HEK293 (cell line): ENCODE measurements around the gene PALMD.

Experiments
- CTCF ChIA-PET: fragments of 350-600 bp; formaldehyde crosslinking; extraction: SDS; loops from one replicate; lab custom pipeline; 2021; ENCODE audit warnings: antibody characterized with exemption; lab: Yijun Ruan, JAX
- POLR2A ChIA-PET: fragments of 300-600 bp; formaldehyde crosslinking; extraction: SDS; loops from one replicate; lab custom pipeline; 2020; ENCODE audit warnings: antibody characterized with exemption, inconsistent platforms; lab: Yijun Ruan, JAX
- H3K27ac ChIP-seq: fragments of 200-500 bp; sonication (Bioruptor generic); 2 replicates; pipeline ENCODE4 v1.5.1; 2014; ENCODE audit warnings: low read depth, low read length, control low read depth, inconsistent platforms; ENCODE audit errors: extremely low read depth
- H3K36me3 ChIP-seq, 2 experiments: fragments of 200-500 bp in 1 of 2; sonication (Bioruptor generic) in 1 of 2; 1 replicate in 1 of 2; 2 replicates in 1 of 2; pipeline ENCODE4 v1.5.1; 2014 to 2017; ENCODE audit warnings: inconsistent platforms in 2 of 2, low read length in 2 of 2; ENCODE audit not compliant: control insufficient read depth in 2 of 2, insufficient read depth in 1 of 2
- H3K4me1 ChIP-seq: fragments of 200-500 bp; sonication (Bioruptor generic); 2 replicates; pipeline ENCODE4 v1.5.1; 2014; ENCODE audit warnings: mild to moderate bottlenecking, low read length, inconsistent platforms; ENCODE audit not compliant: control insufficient read depth, insufficient read depth
- H3K4me3 ChIP-seq: 2 replicates; pipeline ENCODE4 v1.5.1; 2011; ENCODE audit warnings: low read depth, mild to moderate bottlenecking, control low read depth, low read length, moderate library complexity
- H3K9me3 ChIP-seq: fragments of 200-500 bp; sonication (Bioruptor generic); 2 replicates; pipeline ENCODE4 v1.5.1; 2014; ENCODE audit warnings: low read depth, low read length, inconsistent platforms; ENCODE audit not compliant: control insufficient read depth, insufficient read depth
- FEZF1 ChIP-seq: fragments of 450-650 bp; formaldehyde crosslinking; IDR thresholded peaks from 2 replicates; pipeline ENCODE4 v1.5.1; 2016; ENCODE audit warnings: missing biosample characterization, missing genetic modification characterization
- GLI2 ChIP-seq: fragments of 450-650 bp; formaldehyde crosslinking; IDR thresholded peaks from 2 replicates; pipeline ENCODE4; 2017; ENCODE audit warnings: missing biosample characterization, missing genetic modification characterization, low read depth, borderline replicate concordance
- GLIS1 ChIP-seq: fragments of 450-650 bp; formaldehyde crosslinking; IDR thresholded peaks from 2 replicates; pipeline ENCODE4 v1.5.1; 2016; ENCODE audit warnings: missing biosample characterization, missing genetic modification characterization
- SALL2 ChIP-seq: fragments of 450-650 bp; formaldehyde crosslinking; IDR thresholded peaks from 2 replicates; pipeline ENCODE4 v1.5.0; 2017; ENCODE audit warnings: missing biosample characterization, mild to moderate bottlenecking, missing genetic modification characterization, borderline replicate concordance
- ZIC2 ChIP-seq: fragments of 450-650 bp; formaldehyde crosslinking; IDR thresholded peaks from 2 replicates; pipeline ENCODE4 v1.5.1; 2016; ENCODE audit warnings: missing biosample characterization, missing genetic modification characterization
- ZNF174 ChIP-seq: fragments of 450-650 bp; formaldehyde crosslinking; IDR thresholded peaks from 2 replicates; pipeline ENCODE4 v1.5.0; 2017; ENCODE audit warnings: missing biosample characterization, mild to moderate bottlenecking, missing genetic modification characterization
- ZNF223 ChIP-seq: fragments of 450-650 bp; formaldehyde crosslinking; IDR thresholded peaks from 2 replicates; pipeline ENCODE4 v1.5.1; 2016; ENCODE audit warnings: missing biosample characterization, missing genetic modification characterization
- ZNF529 ChIP-seq: fragments of 450-650 bp; formaldehyde crosslinking; IDR thresholded peaks from 2 replicates; pipeline ENCODE4 v1.5.1; 2017; ENCODE audit warnings: missing genetic modification characterization, missing biosample characterization; ENCODE audit not compliant: insufficient replicate concordance
- ZNF555 ChIP-seq: fragments of 450-650 bp; formaldehyde crosslinking; conservative IDR thresholded peaks from 2 replicates; pipeline ENCODE4 v1.5.1; 2017; ENCODE audit warnings: missing biosample characterization, mild to moderate bottlenecking, missing genetic modification characterization, inconsistent platforms
- ZNF610 ChIP-seq: fragments of 450-650 bp; formaldehyde crosslinking; IDR thresholded peaks from 2 replicates; pipeline ENCODE4 v1.5.1; 2016; ENCODE audit warnings: missing biosample characterization, missing genetic modification characterization, borderline replicate concordance
- ZNF830 ChIP-seq: fragments of 450-650 bp; IDR thresholded peaks from 2 replicates; pipeline ENCODE4 v1.5.0; 2018; ENCODE audit warnings: missing biosample characterization, missing genetic modification characterization, low read depth, mild to moderate bottlenecking, moderate library complexity
- TF ChIP-seq, protein P1 (sequence below): fragments of 450-650 bp; formaldehyde crosslinking; IDR thresholded peaks from 2 replicates; pipeline ENCODE4 v1.5.1; 2017; ENCODE audit warnings: missing biosample characterization, missing genetic modification characterization
- TF ChIP-seq, protein P2 (sequence below): fragments of 450-650 bp; formaldehyde crosslinking; IDR thresholded peaks from 2 replicates; pipeline ENCODE4 v1.5.1; 2016; ENCODE audit warnings: missing biosample characterization, missing genetic modification characterization
- TF ChIP-seq, protein P3 (sequence below): fragments of 450-650 bp; formaldehyde crosslinking; IDR thresholded peaks from 2 replicates; pipeline ENCODE4 v1.5.1; 2016; ENCODE audit warnings: missing biosample characterization, missing genetic modification characterization, borderline replicate concordance
- TF ChIP-seq, protein P4 (sequence below): fragments of 450-650 bp; formaldehyde crosslinking; IDR thresholded peaks from 2 replicates; pipeline ENCODE4 v1.5.1; 2016; ENCODE audit warnings: missing biosample characterization, missing genetic modification characterization

Gene PALMD

DNA sequence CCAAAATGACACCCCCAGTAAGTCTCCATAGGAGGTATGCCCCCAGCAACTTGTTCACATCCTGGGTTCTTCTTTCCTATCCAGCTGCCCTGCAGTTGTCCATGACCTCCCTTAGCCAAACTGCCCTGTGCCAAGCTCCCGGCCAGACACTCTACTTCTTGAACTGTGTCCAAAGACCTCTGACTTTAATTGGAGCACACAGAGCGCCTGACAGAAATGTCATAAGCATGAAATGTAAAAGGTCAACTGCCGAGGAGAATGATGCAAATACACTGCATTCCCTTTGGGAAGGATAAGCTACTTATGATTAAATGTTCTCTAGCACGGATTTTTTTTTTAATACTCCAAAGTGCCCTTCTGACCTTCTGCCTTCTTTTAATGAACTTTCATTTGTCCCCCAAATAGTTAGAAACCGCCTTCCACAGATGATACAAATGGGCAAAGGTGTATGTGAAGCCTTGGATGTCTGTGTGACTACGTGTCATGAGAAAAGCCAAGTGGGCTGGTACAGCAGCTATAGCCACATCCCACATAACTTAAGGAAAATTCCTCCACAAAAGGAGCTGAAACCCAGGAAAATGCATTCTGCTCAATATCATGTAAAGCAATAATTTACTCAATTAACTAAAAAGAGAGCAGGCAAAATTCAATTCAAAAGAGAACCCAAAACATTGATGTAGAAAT is 26.8 kb downstream of the PALMD start:
- peaks cover 8% of the 10 kb centered on the region; the same call in 1 of the 2 replicates for H3K4me1 ChIP-seq
- CTCF ChIA-PET = interaction anchor here (0.7 to 2.1 kb wide), 3 partner anchors 10 to 17 kb away, joined by 3 to 6 read pairs (median 5); no protein-coding TSS in a partner anchor

DNA sequence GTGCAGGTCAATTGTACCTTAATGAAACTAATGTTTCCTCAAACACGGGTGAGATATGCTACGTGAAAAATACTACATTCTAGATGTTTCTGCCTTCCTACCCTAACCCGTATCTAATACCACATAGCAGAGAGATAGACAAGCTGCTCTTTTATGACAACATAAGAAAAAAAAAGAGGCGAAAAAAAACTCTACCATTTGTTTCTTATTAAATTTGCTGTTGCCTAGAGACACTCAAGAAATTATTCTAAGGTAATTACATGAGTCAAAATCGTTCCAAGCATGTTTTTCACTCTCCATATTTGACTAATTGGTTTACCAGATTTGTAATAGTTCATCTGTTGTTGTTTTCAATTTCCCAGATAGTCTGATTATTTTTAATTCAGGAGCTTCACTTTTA is 27.4 kb downstream of the PALMD start:
- H3K9me3 ChIP-seq = no peaks in the 10 kb centered on the region
- TF ChIP-seq, protein P1, sequence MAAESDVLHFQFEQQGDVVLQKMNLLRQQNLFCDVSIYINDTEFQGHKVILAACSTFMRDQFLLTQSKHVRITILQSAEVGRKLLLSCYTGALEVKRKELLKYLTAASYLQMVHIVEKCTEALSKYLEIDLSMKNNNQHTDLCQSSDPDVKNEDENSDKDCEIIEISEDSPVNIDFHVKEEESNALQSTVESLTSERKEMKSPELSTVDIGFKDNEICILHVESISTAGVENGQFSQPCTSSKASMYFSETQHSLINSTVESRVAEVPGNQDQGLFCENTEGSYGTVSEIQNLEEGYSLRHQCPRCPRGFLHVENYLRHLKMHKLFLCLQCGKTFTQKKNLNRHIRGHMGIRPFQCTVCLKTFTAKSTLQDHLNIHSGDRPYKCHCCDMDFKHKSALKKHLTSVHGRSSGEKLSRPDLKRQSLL = no peak
- no peak for TF ChIP-seq ZNF830 (tag by site-specific recombination)
- TF ChIP-seq SALL2 (tag by site-specific recombination) = no peak
- TF ChIP-seq ZIC2 (tag by site-specific recombination) = no peak
- no peak for TF ChIP-seq ZNF555
- TF ChIP-seq ZNF174 (tag by site-specific recombination) = no peak
- TF ChIP-seq ZNF610 = no peak
- no peak for TF ChIP-seq ZNF529
- ChIA-PET POLR2A (no interaction called here), CTCF (interaction anchor here (2.0 to 2.1 kb wide), 2 partner anchors 9 to 12 kb away, joined by 5 to 6 read pairs; no protein-coding TSS in a partner anchor)
- H3K4me3 ChIP-seq = no peak overlapping the region
- no peak overlapping the region for H3K27ac ChIP-seq
- peaks cover 8% of the 10 kb centered on the region; the same call in 1 of the 2 replicates for H3K4me1 ChIP-seq
- H3K36me3 ChIP-seq = no peaks in the 10 kb centered on the region

More for the DNA sequence above, 26.8 kb downstream of the PALMD start:
- POLR2A ChIA-PET = no interaction called here
- H3K9me3 ChIP-seq = no peaks in the 10 kb centered on the region
- TF ChIP-seq ZNF610 (no peak), ZNF223 (tag by site-specific recombination) (no peak), FEZF1 (tag by site-specific recombination) (no peak), GLI2 (tag by site-specific recombination) (no peak), GLIS1 (tag by site-specific recombination) (peak; percentile 35)
- TF ChIP-seq, protein P2, sequence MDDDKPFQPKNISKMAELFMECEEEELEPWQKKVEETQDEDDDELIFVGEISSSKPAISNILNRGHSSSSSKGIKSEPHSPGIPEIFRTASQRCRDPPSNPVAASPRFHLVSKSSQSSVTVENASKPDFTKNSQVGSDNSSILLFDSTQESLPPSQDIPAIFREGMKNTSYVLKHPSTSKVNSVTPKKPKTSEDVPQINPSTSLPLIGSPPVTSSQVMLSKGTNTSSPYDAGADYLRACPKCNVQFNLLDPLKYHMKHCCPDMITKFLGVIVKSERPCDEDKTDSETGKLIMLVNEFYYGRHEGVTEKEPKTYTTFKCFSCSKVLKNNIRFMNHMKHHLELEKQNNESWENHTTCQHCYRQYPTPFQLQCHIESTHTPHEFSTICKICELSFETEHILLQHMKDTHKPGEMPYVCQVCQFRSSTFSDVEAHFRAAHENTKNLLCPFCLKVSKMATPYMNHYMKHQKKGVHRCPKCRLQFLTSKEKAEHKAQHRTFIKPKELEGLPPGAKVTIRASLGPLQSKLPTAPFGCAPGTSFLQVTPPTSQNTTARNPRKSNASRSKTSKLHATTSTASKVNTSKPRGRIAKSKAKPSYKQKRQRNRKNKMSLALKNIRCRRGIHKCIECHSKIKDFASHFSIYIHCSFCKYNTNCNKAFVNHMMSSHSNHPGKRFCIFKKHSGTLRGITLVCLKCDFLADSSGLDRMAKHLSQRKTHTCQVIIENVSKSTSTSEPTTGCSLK = no peak
- TF ChIP-seq, protein P3, sequence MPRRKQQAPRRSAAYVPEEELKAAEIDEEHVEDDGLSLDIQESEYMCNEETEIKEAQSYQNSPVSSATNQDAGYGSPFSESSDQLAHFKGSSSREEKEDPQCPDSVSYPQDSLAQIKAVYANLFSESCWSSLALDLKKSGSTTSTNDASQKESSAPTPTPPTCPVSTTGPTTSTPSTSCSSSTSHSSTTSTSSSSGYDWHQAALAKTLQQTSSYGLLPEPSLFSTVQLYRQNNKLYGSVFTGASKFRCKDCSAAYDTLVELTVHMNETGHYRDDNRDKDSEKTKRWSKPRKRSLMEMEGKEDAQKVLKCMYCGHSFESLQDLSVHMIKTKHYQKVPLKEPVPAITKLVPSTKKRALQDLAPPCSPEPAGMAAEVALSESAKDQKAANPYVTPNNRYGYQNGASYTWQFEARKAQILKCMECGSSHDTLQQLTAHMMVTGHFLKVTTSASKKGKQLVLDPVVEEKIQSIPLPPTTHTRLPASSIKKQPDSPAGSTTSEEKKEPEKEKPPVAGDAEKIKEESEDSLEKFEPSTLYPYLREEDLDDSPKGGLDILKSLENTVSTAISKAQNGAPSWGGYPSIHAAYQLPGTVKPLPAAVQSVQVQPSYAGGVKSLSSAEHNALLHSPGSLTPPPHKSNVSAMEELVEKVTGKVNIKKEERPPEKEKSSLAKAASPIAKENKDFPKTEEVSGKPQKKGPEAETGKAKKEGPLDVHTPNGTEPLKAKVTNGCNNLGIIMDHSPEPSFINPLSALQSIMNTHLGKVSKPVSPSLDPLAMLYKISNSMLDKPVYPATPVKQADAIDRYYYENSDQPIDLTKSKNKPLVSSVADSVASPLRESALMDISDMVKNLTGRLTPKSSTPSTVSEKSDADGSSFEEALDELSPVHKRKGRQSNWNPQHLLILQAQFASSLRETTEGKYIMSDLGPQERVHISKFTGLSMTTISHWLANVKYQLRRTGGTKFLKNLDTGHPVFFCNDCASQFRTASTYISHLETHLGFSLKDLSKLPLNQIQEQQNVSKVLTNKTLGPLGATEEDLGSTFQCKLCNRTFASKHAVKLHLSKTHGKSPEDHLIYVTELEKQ (tag by site-specific recombination) = no peak
- TF ChIP-seq, protein P4, sequence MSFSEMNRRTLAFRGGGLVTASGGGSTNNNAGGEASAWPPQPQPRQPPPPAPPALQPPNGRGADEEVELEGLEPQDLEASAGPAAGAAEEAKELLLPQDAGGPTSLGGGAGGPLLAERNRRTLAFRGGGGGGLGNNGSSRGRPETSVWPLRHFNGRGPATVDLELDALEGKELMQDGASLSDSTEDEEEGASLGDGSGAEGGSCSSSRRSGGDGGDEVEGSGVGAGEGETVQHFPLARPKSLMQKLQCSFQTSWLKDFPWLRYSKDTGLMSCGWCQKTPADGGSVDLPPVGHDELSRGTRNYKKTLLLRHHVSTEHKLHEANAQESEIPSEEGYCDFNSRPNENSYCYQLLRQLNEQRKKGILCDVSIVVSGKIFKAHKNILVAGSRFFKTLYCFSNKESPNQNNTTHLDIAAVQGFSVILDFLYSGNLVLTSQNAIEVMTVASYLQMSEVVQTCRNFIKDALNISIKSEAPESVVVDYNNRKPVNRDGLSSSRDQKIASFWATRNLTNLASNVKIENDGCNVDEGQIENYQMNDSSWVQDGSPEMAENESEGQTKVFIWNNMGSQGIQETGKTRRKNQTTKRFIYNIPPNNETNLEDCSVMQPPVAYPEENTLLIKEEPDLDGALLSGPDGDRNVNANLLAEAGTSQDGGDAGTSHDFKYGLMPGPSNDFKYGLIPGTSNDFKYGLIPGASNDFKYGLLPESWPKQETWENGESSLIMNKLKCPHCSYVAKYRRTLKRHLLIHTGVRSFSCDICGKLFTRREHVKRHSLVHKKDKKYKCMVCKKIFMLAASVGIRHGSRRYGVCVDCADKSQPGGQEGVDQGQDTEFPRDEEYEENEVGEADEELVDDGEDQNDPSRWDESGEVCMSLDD (tag by site-specific recombination) = no peak
- TF ChIP-seq, all 188 proteins: peak for 1
- Histone ChIP-seq H3K27ac (no peak overlapping the region), H3K36me3 (no peaks in the 10 kb centered on the region), H3K4me3 (no peak overlapping the region)
